ENCODE data around the gene TWIST2. TPM values are rescaled to one million over a fixed set of nuclear protein-coding genes. Genes with fewer than 3 reads are reported as not detected.

TWIST2 gene
- total RNA-seq, 2 donors from 2014 or later: not detected

GRCh38 chr2:238895361-238895882 is 47.5 kb downstream of the TWIST2 start:
- DNase-seq: no peak

GRCh38 chr2:238895891-238896600 is 48.2 kb downstream of the TWIST2 start:
- ATAC-seq (replicated peaks in 1 of 2): no peak
- H3K27ac Mint-ChIP-seq: no peak overlapping the region

More at GRCh38 chr2:238895361-238895882, 47.5 kb downstream of the TWIST2 start:
- Mint-ChIP-seq H3K9me3 (no peaks in the 10 kb centered on the region), H3K4me3 (no peak overlapping the region), H3K27ac (no peak overlapping the region), H3K4me1 (ENCODE audit: low read depth) (no peaks in the 10 kb centered on the region), H3K27me3 (ENCODE audit: low read depth) (no peaks in the 10 kb centered on the region), H3K36me3 (ENCODE audit: insufficient read depth in 2 of 2) (no peaks in the 10 kb centered on the region)
- no peak for ATAC-seq (replicated peaks in 1 of 2)

GRCh38 chr2:238896641-238897040 is 48.8 kb downstream of the TWIST2 start:
- Mint-ChIP-seq H3K4me1 (ENCODE audit: low read depth) (no peaks in the 10 kb centered on the region), H3K36me3 (ENCODE audit: insufficient read depth in 2 of 2) (no peaks in the 10 kb centered on the region), H3K27ac (no peak overlapping the region), H3K9me3 (no peaks in the 10 kb centered on the region), H3K27me3 (ENCODE audit: low read depth) (no peaks in the 10 kb centered on the region), H3K4me3 (no peak overlapping the region)
- ATAC-seq (replicated peaks in 1 of 2) (no peak), DNase-seq (no peak)

More at GRCh38 chr2:238895891-238896600, 48.2 kb downstream of the TWIST2 start:
- H3K4me1 Mint-ChIP-seq (ENCODE audit: low read depth): no peaks in the 10 kb centered on the region
- no peaks in the 10 kb centered on the region for H3K9me3 Mint-ChIP-seq
- no peak overlapping the region for H3K4me3 Mint-ChIP-seq
- no peaks in the 10 kb centered on the region for H3K36me3 Mint-ChIP-seq (ENCODE audit: insufficient read depth in 2 of 2)
- H3K27me3 Mint-ChIP-seq (ENCODE audit: low read depth): no peaks in the 10 kb centered on the region
- no peak for DNase-seq

- H3K36me3 Mint-ChIP-seq (ENCODE audit: insufficient read depth in 2 of 2): no peaks in the 10 kb centered on the region
- H3K4me3 Mint-ChIP-seq: no peak overlapping the region
- no peaks in the 10 kb centered on the region for H3K27me3 Mint-ChIP-seq (ENCODE audit: low read depth)
- H3K9me3 Mint-ChIP-seq: no peaks in the 10 kb centered on the region
- no peak for DNase-seq
- H3K27ac Mint-ChIP-seq: no peak overlapping the region
- ATAC-seq (replicated peaks in 1 of 2): no peak
- no peaks in the 10 kb centered on the region for H3K4me1 Mint-ChIP-seq (ENCODE audit: low read depth)
Measured at GRCh38 chr2:238897122-238897880, 49.4 kb downstream of the TWIST2 start.

- no peak for ATAC-seq (replicated peaks in 1 of 2)
- H3K9me3 Mint-ChIP-seq: no peaks in the 10 kb centered on the region
- no peaks in the 10 kb centered on the region for H3K4me1 Mint-ChIP-seq (ENCODE audit: low read depth)
- H3K27me3 Mint-ChIP-seq (ENCODE audit: low read depth): no peaks in the 10 kb centered on the region
- no peak overlapping the region for H3K4me3 Mint-ChIP-seq
- H3K36me3 Mint-ChIP-seq (ENCODE audit: insufficient read depth in 2 of 2): no peaks in the 10 kb centered on the region
- DNase-seq: no peak
- no peak overlapping the region for H3K27ac Mint-ChIP-seq
Measured at GRCh38 chr2:238897911-238898311, 50.0 kb downstream of the TWIST2 start.

GRCh38 chr2:238898534-238899281 is 50.8 kb downstream of the TWIST2 start:
- Mint-ChIP-seq H3K9me3 (no peaks in the 10 kb centered on the region), H3K4me1 (ENCODE audit: low read depth) (no peaks in the 10 kb centered on the region), H3K36me3 (ENCODE audit: insufficient read depth in 2 of 2) (no peaks in the 10 kb centered on the region), H3K27me3 (ENCODE audit: low read depth) (no peaks in the 10 kb centered on the region), H3K27ac (no peak overlapping the region), H3K4me3 (no peak overlapping the region)
- no peak for ATAC-seq (replicated peaks in 1 of 2)
- no peak for DNase-seq

- H3K4me1 Mint-ChIP-seq (ENCODE audit: low read depth): no peaks in the 10 kb centered on the region
- H3K27ac Mint-ChIP-seq: no peak overlapping the region
- H3K9me3 Mint-ChIP-seq: no peaks in the 10 kb centered on the region
Measured at GRCh38 chr2:238899386-238899785, 51.5 kb downstream of the TWIST2 start.

GRCh38 chr2:238900511-238900910 is 52.6 kb downstream of the TWIST2 start:
- Mint-ChIP-seq H3K27me3 (ENCODE audit: low read depth) (no peaks in the 10 kb centered on the region), H3K27ac (no peak overlapping the region), H3K4me3 (no peak overlapping the region), H3K9me3 (no peaks in the 10 kb centered on the region), H3K4me1 (ENCODE audit: low read depth) (no peaks in the 10 kb centered on the region), H3K36me3 (ENCODE audit: insufficient read depth in 2 of 2) (no peaks in the 10 kb centered on the region)
- DNase-seq (no peak), ATAC-seq (replicated peaks in 1 of 2) (no peak)

More at GRCh38 chr2:238899386-238899785, 51.5 kb downstream of the TWIST2 start:
- Mint-ChIP-seq H3K4me3 (no peak overlapping the region), H3K36me3 (ENCODE audit: insufficient read depth in 2 of 2) (no peaks in the 10 kb centered on the region), H3K27me3 (ENCODE audit: low read depth) (no peaks in the 10 kb centered on the region)
- no peak for DNase-seq
- ATAC-seq (replicated peaks in 1 of 2): no peak

- Mint-ChIP-seq H3K4me1 (ENCODE audit: low read depth) (no peaks in the 10 kb centered on the region), H3K27ac (no peak overlapping the region), H3K36me3 (ENCODE audit: insufficient read depth in 2 of 2) (no peaks in the 10 kb centered on the region), H3K4me3 (no peak overlapping the region), H3K9me3 (peaks cover 0 to 2% of the 10 kb centered on the region in 2 donors), H3K27me3 (ENCODE audit: low read depth) (no peaks in the 10 kb centered on the region)
- ATAC-seq (replicated peaks in 1 of 2) (no peak), DNase-seq (no peak)
Measured at GRCh38 chr2:238901461-238902057, 53.7 kb downstream of the TWIST2 start.

- H3K27me3 Mint-ChIP-seq (ENCODE audit: low read depth): no peaks in the 10 kb centered on the region
- no peak overlapping the region for H3K27ac Mint-ChIP-seq
- no peak for ATAC-seq (replicated peaks in 1 of 2)
- no peak overlapping the region for H3K4me3 Mint-ChIP-seq
- no peaks in the 10 kb centered on the region for H3K36me3 Mint-ChIP-seq (ENCODE audit: insufficient read depth in 2 of 2)
- H3K4me1 Mint-ChIP-seq (ENCODE audit: low read depth): no peaks in the 10 kb centered on the region
- peaks cover 0 to 2% of the 10 kb centered on the region in 2 donors for H3K9me3 Mint-ChIP-seq
- no peak for DNase-seq
Measured at GRCh38 chr2:238902285-238902684, 54.4 kb downstream of the TWIST2 start.

GRCh38 chr2:238903141-238903540 is 55.3 kb downstream of the TWIST2 start:
- DNase-seq (no peak), ATAC-seq (replicated peaks in 1 of 2) (no peak)
- Mint-ChIP-seq H3K27ac (no peak overlapping the region), H3K9me3 (peaks cover 0 to 2% of the 10 kb centered on the region in 2 donors), H3K36me3 (ENCODE audit: insufficient read depth in 2 of 2) (no peaks in the 10 kb centered on the region), H3K4me3 (no peak overlapping the region), H3K4me1 (ENCODE audit: low read depth) (no peaks in the 10 kb centered on the region), H3K27me3 (ENCODE audit: low read depth) (no peaks in the 10 kb centered on the region)

- H3K36me3 Mint-ChIP-seq (ENCODE audit: insufficient read depth in 2 of 2): no peaks in the 10 kb centered on the region
- peaks cover 0 to 2% of the 10 kb centered on the region in 2 donors for H3K9me3 Mint-ChIP-seq
- DNase-seq (no peak), ATAC-seq (replicated peaks in 1 of 2) (no peak)
- H3K27ac Mint-ChIP-seq: no peak overlapping the region
- H3K27me3 Mint-ChIP-seq (ENCODE audit: low read depth): no peaks in the 10 kb centered on the region
- H3K4me3 Mint-ChIP-seq: no peak overlapping the region
- H3K4me1 Mint-ChIP-seq (ENCODE audit: low read depth): no peaks in the 10 kb centered on the region
Measured at GRCh38 chr2:238904177-238904576, 56.3 kb downstream of the TWIST2 start.
